Measurements from ENCODE around the gene SMARCB1. TPM values are rescaled to one million over a fixed set of nuclear protein-coding genes. Genes with fewer than 3 reads are reported as not detected.

SMARCB1 gene
- total RNA-seq, 1 experiment from 2014 or later: 88.2 TPM

DNA sequence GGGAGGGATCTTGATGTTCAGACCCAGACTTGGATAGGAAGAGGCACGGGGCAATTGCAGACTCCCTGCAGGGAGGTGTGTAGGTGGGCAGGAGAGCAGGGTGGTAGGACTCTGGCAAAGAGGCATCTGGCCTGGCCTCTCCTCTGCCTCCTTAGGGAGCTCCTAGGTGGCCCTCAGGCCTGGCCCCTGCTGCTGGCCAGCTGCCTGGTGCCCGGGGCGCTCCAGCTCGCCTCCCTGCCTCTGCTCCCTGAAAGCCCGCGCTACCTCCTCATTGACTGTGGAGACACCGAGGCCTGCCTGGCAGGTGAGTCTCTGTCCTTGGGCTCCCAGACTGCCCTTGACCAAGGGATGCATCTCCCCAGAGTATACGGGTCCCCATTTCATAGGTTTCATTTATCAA is 90.8 kb downstream of the SMARCB1 start:
- no peak for DNase-seq
- no peaks in the 10 kb centered on the region for H3K4me1 Mint-ChIP-seq (ENCODE audit: low read depth, unreplicated experiment)
- no peak overlapping the region for H3K27ac Mint-ChIP-seq (ENCODE audit: unreplicated experiment)
- TF ChIP-seq, protein P1, sequence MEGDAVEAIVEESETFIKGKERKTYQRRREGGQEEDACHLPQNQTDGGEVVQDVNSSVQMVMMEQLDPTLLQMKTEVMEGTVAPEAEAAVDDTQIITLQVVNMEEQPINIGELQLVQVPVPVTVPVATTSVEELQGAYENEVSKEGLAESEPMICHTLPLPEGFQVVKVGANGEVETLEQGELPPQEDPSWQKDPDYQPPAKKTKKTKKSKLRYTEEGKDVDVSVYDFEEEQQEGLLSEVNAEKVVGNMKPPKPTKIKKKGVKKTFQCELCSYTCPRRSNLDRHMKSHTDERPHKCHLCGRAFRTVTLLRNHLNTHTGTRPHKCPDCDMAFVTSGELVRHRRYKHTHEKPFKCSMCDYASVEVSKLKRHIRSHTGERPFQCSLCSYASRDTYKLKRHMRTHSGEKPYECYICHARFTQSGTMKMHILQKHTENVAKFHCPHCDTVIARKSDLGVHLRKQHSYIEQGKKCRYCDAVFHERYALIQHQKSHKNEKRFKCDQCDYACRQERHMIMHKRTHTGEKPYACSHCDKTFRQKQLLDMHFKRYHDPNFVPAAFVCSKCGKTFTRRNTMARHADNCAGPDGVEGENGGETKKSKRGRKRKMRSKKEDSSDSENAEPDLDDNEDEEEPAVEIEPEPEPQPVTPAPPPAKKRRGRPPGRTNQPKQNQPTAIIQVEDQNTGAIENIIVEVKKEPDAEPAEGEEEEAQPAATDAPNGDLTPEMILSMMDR (IDR thresholded peaks at IDR 0.05; ENCODE audit: unreplicated experiment): no peak
- BruUV-seq (replicated peaks): no TSS peak
- intact Hi-C loops (cut with micrococcal nuclease; ENCODE audit: unreplicated experiment): no loop called here
- H3K36me3 Mint-ChIP-seq (ENCODE audit: insufficient read depth, unreplicated experiment): peaks cover 6% of the 10 kb centered on the region
- H3K9me3 Mint-ChIP-seq (ENCODE audit: low read depth, unreplicated experiment): no peaks in the 10 kb centered on the region
- H3K4me3 Mint-ChIP-seq (ENCODE audit: low read depth, unreplicated experiment): no peak overlapping the region
- no peaks in the 10 kb centered on the region for H3K27me3 Mint-ChIP-seq (ENCODE audit: unreplicated experiment)
- CTCF ChIA-PET: interaction anchor here (0.6 kb wide), 1 partner anchor 683 kb away, joined by 4 read pairs; no protein-coding TSS in a partner anchor

DNA sequence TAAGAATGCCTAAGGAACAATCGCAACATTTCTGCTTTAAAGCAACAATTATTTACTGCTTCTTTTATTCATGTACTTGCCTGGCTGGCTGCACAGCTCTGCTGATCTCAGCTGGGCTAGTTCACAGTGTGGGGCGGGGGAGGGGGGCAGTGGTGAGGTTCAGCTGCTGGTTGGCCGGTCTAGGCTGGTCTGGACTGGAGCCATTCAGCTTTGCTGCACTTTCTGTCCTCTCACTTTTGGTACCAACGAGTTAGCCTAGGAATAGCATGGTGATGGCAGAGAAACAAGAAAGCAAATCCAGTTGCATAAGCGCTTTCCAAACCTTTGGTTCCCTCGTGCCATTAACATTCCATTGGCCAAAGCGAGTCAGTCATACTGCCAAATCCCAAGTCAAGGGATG is 91.5 kb downstream of the SMARCB1 start:
- Mint-ChIP-seq H3K4me3 (ENCODE audit: low read depth, unreplicated experiment) (no peak overlapping the region), H3K36me3 (ENCODE audit: insufficient read depth, unreplicated experiment) (peaks cover 6% of the 10 kb centered on the region), H3K9me3 (ENCODE audit: low read depth, unreplicated experiment) (no peaks in the 10 kb centered on the region), H3K27ac (ENCODE audit: unreplicated experiment) (no peak overlapping the region), H3K27me3 (ENCODE audit: unreplicated experiment) (no peaks in the 10 kb centered on the region), H3K4me1 (ENCODE audit: low read depth, unreplicated experiment) (no peaks in the 10 kb centered on the region)
- TF ChIP-seq, protein P1 (IDR thresholded peaks at IDR 0.05; ENCODE audit: unreplicated experiment): no peak
- BruUV-seq (replicated peaks): no TSS peak
- DNase-seq: no peak
- intact Hi-C loops (cut with micrococcal nuclease; ENCODE audit: unreplicated experiment): no loop called here
- CTCF ChIA-PET: no interaction called here

DNA sequence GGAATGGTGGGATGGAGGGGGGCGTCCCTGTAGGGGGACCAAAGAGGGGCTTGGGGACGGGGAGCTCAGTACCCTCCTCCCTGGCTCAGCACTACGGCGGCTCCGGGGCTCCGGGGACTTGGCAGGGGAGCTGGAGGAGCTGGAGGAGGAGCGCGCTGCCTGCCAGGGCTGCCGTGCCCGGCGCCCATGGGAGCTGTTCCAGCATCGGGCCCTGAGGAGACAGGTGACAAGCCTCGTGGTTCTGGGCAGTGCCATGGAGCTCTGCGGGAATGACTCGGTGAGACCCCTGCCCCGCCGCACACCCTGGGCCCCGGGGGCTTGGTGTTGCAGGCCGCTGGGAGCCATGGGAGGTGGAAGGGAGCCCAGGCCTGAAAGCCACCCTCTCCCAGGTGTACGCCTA is 95.6 kb downstream of the SMARCB1 start:
- H3K9me3 Mint-ChIP-seq (ENCODE audit: low read depth, unreplicated experiment): no peaks in the 10 kb centered on the region
- DNase-seq: no peak
- intact Hi-C loops (cut with micrococcal nuclease; ENCODE audit: unreplicated experiment): no loop called here
- H3K4me3 Mint-ChIP-seq (ENCODE audit: low read depth, unreplicated experiment): no peak overlapping the region
- TF ChIP-seq, protein P1 (IDR thresholded peaks at IDR 0.05; ENCODE audit: unreplicated experiment): no peak
- no peak overlapping the region for H3K27ac Mint-ChIP-seq (ENCODE audit: unreplicated experiment)
- no peaks in the 10 kb centered on the region for H3K27me3 Mint-ChIP-seq (ENCODE audit: unreplicated experiment)
- CTCF ChIA-PET: interaction anchor here (0.8 kb wide), 1 partner anchor 214 kb away, joined by 3 read pairs; no protein-coding TSS in a partner anchor
- no TSS peak for BruUV-seq (replicated peaks)
- H3K4me1 Mint-ChIP-seq (ENCODE audit: low read depth, unreplicated experiment): no peaks in the 10 kb centered on the region
- no peaks in the 10 kb centered on the region for H3K36me3 Mint-ChIP-seq (ENCODE audit: insufficient read depth, unreplicated experiment)

DNA sequence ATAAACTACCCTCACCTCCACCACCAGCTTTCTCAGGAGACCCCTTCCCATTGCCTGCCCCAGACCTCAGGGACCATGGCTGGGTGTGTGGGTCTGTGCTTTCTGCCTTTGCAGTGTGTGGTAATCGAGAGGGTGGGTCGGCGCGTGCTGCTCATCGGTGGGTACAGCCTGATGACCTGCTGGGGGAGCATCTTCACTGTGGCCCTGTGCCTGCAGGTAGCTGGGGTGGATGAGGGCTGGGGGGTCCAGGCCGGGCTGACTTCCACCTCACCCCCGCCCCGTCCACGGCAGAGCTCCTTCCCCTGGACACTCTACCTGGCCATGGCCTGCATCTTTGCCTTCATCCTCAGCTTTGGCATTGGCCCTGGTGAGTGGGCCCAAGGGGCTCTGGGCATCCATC is 96.9 kb downstream of the SMARCB1 start:
- no peaks in the 10 kb centered on the region for H3K9me3 Mint-ChIP-seq (ENCODE audit: low read depth, unreplicated experiment)

More for the DNA sequence above, 96.9 kb downstream of the SMARCB1 start:
- Mint-ChIP-seq H3K4me3 (ENCODE audit: low read depth, unreplicated experiment) (no peak overlapping the region), H3K27me3 (ENCODE audit: unreplicated experiment) (no peaks in the 10 kb centered on the region), H3K4me1 (ENCODE audit: low read depth, unreplicated experiment) (no peaks in the 10 kb centered on the region), H3K27ac (ENCODE audit: unreplicated experiment) (no peak overlapping the region), H3K36me3 (ENCODE audit: insufficient read depth, unreplicated experiment) (peaks cover 6% of the 10 kb centered on the region)
- BruUV-seq (replicated peaks): no TSS peak
- TF ChIP-seq, protein P1 (IDR thresholded peaks at IDR 0.05; ENCODE audit: unreplicated experiment): no peak
- CTCF ChIA-PET: interaction anchor here (0.6 kb wide), 1 partner anchor 26 kb away, joined by 5 read pairs; the partner anchor contains the start of gene SLC2A11
- intact Hi-C loops (cut with micrococcal nuclease; ENCODE audit: unreplicated experiment): no loop called here
- no peak for DNase-seq
